C4-2B (cell line): ENCODE data around the gene MMP13.

Experiments used
- CTCF ChIP-seq: fragments of 450-650 bp; conservative IDR thresholded peaks from 2 replicates; pipeline ENCODE4 v1.5.1; 2017; ENCODE audit warnings: mild to moderate bottlenecking
- ZFX ChIP-seq: fragments of 450-650 bp; IDR thresholded peaks from 2 replicates; pipeline ENCODE4 v1.6.1; 2017

- TF ChIP-seq CTCF (no peak), ZFX (no peak)
Observed at GRCh38 chr11:102974552-102975280, 19.2 kb upstream of the MMP13 start.
